GM03348 (cell line): Measurements from ENCODE around the gene TIFAB.
A peak's percentile ranks its signal among the peaks of the same experiment; 100 is the strongest.

Experiments used
- DNase-seq: peaks from one replicate; pipeline ENCODE4 v3.0.0; 2012; ENCODE audit warnings: low spot score

The TIFAB gene

GRCh38 chr5:135442431-135443160, 9.6 kb downstream of the TIFAB start:
- no peak for DNase-seq

DNA sequence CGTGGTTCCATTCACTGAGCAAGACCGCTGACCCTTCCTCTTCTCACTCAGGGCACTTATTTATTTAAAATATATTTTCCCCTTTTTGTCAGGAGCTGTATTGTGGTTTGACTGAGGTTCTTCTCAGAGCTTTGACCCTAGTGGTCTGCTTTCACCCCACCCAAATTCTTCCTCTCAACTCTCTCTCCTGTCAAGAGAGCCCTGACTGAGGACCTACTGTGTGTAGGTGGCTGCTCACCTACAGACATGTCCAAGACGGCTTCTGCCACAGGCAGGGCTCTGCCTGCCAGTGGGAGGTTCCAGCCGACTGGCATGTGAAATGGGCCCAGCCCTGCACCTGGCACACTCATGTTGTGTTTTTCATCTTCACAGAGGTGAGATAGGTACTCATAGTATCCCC, 10.2 kb downstream of the TIFAB start:
- DNase-seq = no peak

DNA sequence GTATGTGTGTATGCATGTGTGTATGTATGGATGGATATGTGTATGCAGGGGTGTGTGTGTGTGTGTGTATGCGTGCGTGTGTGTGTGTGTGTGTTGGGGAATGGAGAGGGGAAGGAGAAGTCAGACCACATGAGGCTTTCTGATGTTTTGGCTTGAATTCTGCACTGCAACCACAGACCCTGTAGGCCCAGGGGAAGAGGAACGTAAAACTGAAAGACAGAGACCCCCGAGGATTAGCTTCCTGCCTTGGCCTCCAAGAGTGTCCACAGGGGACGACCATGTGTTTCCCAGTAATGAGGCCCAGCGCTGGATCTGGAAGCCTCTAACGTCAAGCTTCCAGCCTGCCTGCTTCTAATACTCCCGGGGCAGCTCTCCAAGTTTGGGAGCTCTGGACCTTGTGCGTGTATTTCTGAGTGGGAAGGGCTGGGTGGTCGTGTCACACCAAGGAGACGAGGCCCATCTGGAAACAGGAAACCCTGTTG, 10.8 kb downstream of the TIFAB start:
- DNase-seq = no peak

- no peak for DNase-seq
Observed at GRCh38 chr5:135440916-135441315, 11.2 kb downstream of the TIFAB start.

DNA sequence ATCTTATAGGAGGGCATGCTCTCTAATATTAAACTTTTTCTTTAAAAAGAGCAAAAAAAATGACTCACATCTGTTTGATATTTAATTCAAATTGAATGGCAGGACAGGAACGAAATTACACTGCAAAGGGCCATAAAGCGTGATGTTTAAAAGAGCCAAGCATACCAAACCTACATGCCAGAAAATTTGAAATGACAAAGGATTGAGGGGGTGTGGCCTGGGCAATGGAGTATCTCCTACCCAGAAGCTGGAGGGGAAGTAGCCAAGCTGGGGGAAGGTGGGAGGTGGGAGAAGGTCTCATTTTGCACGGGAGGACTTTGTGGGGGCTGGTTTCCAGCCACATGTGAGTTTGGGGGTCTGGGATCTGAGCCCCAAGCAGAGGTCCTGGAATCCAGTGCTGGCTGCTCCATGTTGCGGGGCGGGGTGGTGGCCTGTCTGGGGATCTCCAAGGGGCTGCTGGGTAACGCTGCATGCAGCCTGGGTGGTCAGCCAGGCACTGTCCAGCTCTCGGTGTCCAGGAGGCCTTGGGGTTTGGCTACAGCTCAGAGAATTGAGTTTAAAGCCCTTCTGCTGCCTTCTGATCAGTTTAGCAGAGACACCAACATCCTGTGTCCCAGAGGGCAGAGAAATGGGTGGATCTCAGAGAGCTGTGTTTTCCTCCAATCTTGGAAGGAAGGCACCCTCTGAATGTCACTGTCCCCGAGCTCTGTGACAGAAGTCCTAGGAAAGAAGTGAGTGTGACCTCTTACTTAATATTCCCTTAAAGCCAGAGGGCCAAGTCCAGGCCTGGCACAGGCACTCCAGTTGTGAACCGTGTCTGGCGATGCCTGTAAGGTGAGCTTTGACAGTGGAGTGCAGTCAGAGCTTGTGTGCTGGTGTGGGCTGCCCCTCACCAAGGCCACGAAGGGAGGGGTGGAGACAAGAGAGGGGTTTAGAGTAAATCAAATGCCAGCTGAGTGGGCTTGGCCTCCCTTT, 12.6 kb downstream of the TIFAB start:
- no peak for DNase-seq

DNA sequence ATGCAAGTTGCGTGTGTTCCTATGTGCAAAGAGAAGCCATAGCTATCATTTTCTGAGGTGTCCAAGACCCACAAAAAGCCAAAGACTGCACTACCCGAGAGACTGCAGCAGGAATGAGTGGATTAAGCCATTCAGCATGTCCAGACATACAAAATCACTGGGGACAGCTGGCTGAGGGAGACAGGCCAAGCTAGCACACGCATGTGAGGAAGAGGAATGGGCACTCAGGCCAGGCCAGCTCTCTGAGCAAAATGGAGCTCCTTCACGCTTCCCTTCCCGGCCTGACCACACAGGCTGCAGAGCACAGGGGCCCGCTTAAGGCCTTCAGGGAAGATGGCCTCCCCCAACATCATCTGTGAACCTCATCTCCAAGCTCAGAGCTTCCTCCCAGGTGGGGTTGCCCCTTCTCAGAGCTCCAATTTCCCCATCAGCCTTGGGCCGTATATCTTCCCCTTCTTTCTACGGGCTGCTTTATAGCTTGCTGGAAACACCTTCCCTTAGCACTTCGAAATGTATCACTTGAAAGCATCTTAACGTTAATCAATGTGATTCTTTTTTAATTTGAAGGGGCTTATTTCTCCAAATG, 13.4 kb downstream of the TIFAB start:
- no peak for DNase-seq

DNA sequence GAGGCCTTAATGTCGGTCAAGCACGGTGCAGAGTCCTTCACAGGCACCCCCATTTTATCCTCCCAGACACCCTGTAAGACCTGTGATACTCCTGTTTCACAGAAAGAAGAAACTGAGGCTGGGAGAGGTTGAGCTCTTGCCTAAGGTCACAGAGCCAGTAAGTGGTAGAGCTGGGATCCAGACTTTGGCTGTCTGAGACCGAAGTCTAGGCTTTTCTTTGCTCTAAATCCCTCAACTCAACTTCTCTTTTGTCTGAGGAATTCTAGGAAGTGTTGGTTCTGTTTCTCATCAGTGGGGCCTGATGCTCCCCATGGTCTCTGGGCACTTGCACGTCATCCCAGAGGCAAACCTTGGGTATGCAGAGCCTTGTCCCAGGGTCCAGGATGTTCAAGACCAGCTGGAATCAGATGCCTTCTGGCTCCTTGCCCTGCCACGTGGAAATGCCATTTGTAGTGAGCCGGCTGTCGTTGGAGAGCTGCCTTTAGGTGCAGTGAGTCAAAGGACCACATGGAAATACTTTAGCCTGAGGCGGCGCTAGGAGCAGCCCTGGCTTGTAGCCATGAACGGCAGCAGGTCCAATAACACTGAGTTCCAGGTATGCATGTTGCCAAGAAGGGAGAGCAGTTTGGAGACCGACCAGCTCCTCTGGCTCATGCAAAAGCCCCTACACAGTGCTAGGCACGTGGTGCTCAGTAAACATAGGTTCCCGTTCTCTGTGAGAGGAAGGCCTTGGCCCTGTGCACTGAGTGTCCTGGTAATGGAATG, 14.2 kb downstream of the TIFAB start:
- DNase-seq = peak; percentile 86

GRCh38 chr5:135437422-135437795, 14.7 kb downstream of the TIFAB start:
- peak; percentile 2 for DNase-seq

DNA sequence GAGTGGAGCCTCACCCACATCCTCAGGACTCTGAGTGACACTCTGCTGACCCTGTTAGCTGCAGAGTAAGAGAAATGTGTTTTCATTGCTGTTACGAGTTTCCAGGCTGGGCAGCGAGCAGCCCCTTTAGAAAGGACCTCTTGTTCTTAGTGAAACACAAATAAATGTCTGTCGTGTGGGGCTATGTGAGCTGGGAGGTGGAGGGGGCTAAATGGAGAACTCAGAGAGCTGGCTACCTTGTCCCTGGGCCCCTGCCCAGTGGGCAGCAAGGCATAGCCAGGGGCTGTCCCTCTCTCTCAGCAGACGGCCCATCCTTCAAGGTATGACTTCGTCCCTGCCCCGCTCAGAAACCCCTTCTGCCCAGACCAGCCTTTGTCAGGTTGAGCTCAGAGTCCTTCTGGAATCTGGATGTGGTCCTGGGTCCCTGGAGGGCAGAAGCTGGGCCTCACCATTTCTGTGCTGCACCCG, 15.2 kb downstream of the TIFAB start:
- peak; percentile 1 for DNase-seq

DNA sequence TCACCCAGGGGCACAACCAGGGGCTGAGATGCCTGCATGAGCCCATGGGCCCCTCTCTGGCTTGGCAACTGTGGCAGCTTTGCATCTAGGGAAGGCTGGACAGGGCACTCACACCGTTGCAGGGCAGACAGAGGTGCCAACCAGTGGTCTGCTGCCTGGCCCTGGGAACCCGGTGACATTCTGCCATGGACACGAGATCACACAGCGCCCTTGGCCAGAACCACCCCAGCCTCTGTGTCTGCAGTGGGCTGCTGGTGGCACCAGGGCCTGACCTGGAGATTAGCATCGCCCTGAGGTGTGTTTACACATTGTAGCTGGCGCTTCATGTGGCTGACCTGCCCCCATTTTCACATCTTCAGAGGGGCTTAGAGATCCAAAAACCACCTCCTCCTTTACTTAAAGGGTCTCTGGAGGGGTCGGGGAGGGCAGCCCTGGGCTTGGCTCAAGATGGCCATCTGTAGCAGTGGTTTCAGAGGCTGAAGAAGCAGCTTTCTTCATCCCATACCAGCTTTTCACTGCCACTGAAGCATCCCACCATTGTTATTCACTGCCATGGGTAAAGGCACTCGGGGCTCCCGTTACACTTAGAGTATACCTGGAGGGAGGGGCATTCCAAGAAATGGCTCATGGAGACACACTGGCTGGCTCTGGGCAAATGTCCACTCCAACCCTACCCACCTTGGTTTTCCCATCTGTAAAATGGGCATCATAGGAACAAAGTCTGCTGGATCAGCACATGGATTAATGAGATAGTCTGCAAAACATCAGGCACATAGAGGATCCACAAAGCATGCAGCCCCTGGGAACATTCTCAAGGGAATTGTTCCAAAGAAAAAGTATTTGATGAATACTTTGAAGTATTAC, 16.5 kb downstream of the TIFAB start:
- peak; percentile 1 for DNase-seq

GRCh38 chr5:135434591-135435466, 17.3 kb downstream of the TIFAB start:
- DNase-seq = no peak

- no peak for DNase-seq
Observed at GRCh38 chr5:135433681-135434426, 18.3 kb downstream of the TIFAB start.

GRCh38 chr5:135432113-135432512, 20.0 kb downstream of the TIFAB start:
- DNase-seq = no peak

DNA sequence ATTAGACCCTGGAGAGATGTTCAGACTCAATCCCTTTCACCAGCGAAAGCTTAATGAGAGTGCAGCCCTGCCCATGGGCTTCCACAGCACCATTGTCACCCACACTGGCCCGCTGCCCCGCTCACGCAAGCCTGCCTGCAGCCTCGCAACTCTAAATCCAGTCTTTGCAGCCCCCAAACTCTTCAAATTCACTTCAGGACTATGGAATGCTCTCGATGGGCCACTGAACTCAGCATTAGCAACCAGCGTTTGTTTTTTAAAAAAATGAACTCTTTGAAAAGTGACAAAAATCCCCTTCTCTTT, 22.1 kb downstream of the TIFAB start:
- no peak for DNase-seq

DNA sequence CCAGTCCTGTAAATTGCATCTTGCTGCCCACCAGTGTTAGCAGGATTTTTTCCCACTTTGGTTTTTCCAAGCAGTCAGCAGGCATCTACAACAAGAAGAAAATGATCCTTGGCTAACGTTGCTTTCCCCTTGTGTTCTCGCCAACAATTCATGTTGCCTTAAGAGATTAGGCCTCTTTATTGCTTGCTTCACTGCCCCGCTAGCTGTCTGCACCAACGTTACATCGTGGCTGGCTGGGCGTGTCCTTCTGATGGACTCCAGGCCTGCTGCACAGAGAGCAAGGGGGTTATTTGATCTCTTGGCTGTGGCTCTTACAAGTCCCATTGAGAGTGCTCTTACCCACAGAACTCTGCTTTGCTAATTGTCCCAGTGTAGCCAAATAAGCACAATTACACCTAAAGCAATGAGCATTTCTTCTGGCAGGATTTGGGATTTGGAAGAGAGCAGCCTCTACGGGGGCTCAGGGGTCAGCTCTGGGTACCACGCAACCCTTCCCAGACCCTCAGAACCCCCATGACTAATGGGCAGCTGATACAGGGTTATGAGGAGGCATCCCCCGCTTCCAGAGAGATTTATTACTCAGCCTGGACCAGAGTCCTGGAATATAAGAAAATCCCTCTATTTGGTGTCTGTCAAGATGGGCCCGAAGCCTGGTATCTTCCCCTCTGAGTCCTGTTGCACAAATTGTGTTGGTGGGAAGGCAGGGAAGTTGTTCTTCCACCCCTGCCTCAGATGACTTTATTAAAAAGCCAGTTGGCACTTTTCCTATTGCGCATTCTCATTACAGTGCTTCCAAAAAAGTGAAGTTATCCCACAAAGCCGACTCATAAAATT, 22.6 kb downstream of the TIFAB start:
- DNase-seq = no peak

DNA sequence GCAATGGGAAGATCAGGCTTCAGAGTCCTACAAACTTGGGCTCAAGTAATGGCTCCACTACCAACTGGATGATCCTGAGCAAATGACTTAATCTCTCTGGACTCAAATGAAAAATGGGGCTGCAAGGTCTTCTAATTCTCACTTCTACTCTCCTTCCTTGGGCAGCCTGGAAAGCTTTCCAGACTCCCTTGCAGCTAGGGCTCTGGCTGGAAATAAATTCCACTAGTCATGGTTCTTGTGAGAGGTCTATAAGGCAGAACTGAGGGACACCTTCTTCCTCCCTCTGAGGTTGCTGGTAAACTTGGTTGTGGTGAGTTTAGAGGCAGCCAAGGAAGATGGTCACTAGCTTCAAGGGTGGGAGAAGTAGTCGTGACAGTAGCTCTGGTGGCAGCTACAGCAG, 23.6 kb downstream of the TIFAB start:
- DNase-seq = no peak

- DNase-seq = peak; percentile 70
Observed at GRCh38 chr5:135426102-135427082, 25.8 kb downstream of the TIFAB start.
